WTC11 (cell line): Measurements from ENCODE around the gene RNF167. TPM values are rescaled to one million over a fixed set of nuclear protein-coding genes. Genes with fewer than 3 reads are reported as not detected.

Experiments used
- AFF4 ChIP-seq: sonication (generic); formaldehyde crosslinking; IDR thresholded peaks from 2 replicates; pipeline ENCODE4 v1.8.1; 2023; ENCODE audit warnings: mild to moderate bottlenecking, missing genetic modification reagents, borderline replicate concordance
- AR ChIP-seq: fragments of 250-450 bp; sonication (Bioruptor Pico); IDR thresholded peaks from 2 replicates; pipeline ENCODE4 v1.9.0; 2021; ENCODE audit warnings: mild to moderate bottlenecking
- ATF1 ChIP-seq: sonication (generic); formaldehyde crosslinking; IDR thresholded peaks from 2 replicates; pipeline ENCODE4 v1.8.1; 2023; ENCODE audit warnings: mild to moderate bottlenecking, moderate library complexity, missing genetic modification reagents
- ATF2 ChIP-seq: sonication (generic); formaldehyde crosslinking; IDR thresholded peaks from 2 replicates; pipeline ENCODE4 v1.8.1; 2022; ENCODE audit warnings: low read depth, missing genetic modification reagents, borderline replicate concordance
- CDX4 ChIP-seq: fragments of 250-450 bp; sonication (Bioruptor Pico); IDR thresholded peaks from 2 replicates; pipeline ENCODE4 v1.9.0; 2021; ENCODE audit warnings: moderate library complexity, mild to moderate bottlenecking, inconsistent platforms, borderline replicate concordance
- ERG ChIP-seq: fragments of 250-450 bp; sonication (Bioruptor Pico); IDR thresholded peaks from 2 replicates; pipeline ENCODE4 v1.8.0; 2021; ENCODE audit warnings: mild to moderate bottlenecking
- GTF2I ChIP-seq: fragments of 250-450 bp; sonication (Bioruptor Pico); conservative IDR thresholded peaks from 2 replicates; pipeline ENCODE4 v1.4.0; 2021; ENCODE audit warnings: mild to moderate bottlenecking
- IRF1 ChIP-seq: sonication (generic); formaldehyde crosslinking; IDR thresholded peaks from 2 replicates; pipeline ENCODE4 v1.8.0; 2023; ENCODE audit warnings: missing genetic modification reagents
- IRF2 ChIP-seq: sonication (generic); formaldehyde crosslinking; IDR thresholded peaks from 2 replicates; pipeline ENCODE4 v1.8.0; 2022; ENCODE audit warnings: low read depth, missing genetic modification reagents, borderline replicate concordance
- JUN ChIP-seq: sonication (generic); formaldehyde crosslinking; IDR thresholded peaks from 2 replicates; pipeline ENCODE4 v1.8.0; 2023; ENCODE audit warnings: mild to moderate bottlenecking, missing genetic modification reagents
- KAT7 ChIP-seq: sonication (generic); formaldehyde crosslinking; IDR thresholded peaks from 2 replicates; pipeline ENCODE4 v1.8.1; 2023; ENCODE audit warnings: missing genetic modification reagents, mild to moderate bottlenecking, borderline replicate concordance
- PRDM15 ChIP-seq: sonication (generic); formaldehyde crosslinking; IDR thresholded peaks from 2 replicates; pipeline ENCODE4 v1.8.0; 2022; ENCODE audit warnings: missing genetic modification reagents
- PREB ChIP-seq: sonication (generic); formaldehyde crosslinking; IDR thresholded peaks from 2 replicates; pipeline ENCODE4 v1.8.1; 2022; ENCODE audit warnings: mild to moderate bottlenecking, missing genetic modification reagents, moderate library complexity, borderline replicate concordance
- USF2 ChIP-seq: sonication (generic); formaldehyde crosslinking; IDR thresholded peaks from 2 replicates; pipeline ENCODE4 v1.8.1; 2023; ENCODE audit warnings: mild to moderate bottlenecking, missing genetic modification reagents, moderate library complexity
- ZNF121 ChIP-seq: sonication (generic); formaldehyde crosslinking; IDR thresholded peaks from 2 replicates; pipeline ENCODE4 v1.8.0; 2023; ENCODE audit warnings: missing genetic modification reagents
- ZNF512 ChIP-seq: sonication (generic); formaldehyde crosslinking; IDR thresholded peaks from 2 replicates; pipeline ENCODE4 v1.8.1; 2022; ENCODE audit warnings: missing genetic modification reagents, borderline replicate concordance
- ZNF671 ChIP-seq: fragments of 250-450 bp; sonication (Bioruptor Pico); IDR thresholded peaks from 2 replicates; pipeline ENCODE4 v1.8.0; 2021; ENCODE audit warnings: mild to moderate bottlenecking
- total RNA-seq: library from RNA; stranded (reverse); gene quantifications from 3 replicates; pipeline ENCODE4 v1.2.3, GENCODE V29; 2021

The RNF167 gene
- total RNA-seq, 1 experiment from 2014 or later = 143 TPM

GRCh38 chr17:4949321-4950074 is 9.4 kb downstream of the RNF167 start (continued):
- TF ChIP-seq CDX4 (CRISPR knock-in tag) (no peak), ZNF121 (CRISPR knock-in tag) (no peak), USF2 (CRISPR knock-in tag) (peak; percentile 56; the same call in 1 of the 2 replicates), ATF1 (no peak), PRDM15 (CRISPR knock-in tag) (no peak), ZNF512 (CRISPR knock-in tag) (no peak), ATF2 (CRISPR knock-in tag) (no peak), IRF1 (CRISPR knock-in tag) (0 out of 2 replicates have a peak, but pooled peaks have one; percentile 27), ERG (CRISPR knock-in tag) (no peak), JUN (CRISPR knock-in tag) (no peak), PREB (CRISPR knock-in tag) (no peak), IRF2 (CRISPR knock-in tag) (no peak), ZNF671 (no peak), KAT7 (CRISPR knock-in tag) (0 out of 2 replicates have a peak, but pooled peaks have one; percentile 55), AR (CRISPR knock-in tag) (no peak), GTF2I (CRISPR knock-in tag) (no peak), AFF4 (no peak)
